ENCODE data around the gene PIP4P1. TPM values are rescaled to one million over a fixed set of nuclear protein-coding genes. Genes with fewer than 3 reads are reported as not detected.

Gene PIP4P1
- total and polyA plus RNA-seq, 4 donors = 22.2 to 46.7 (median 31.5) TPM

DNA sequence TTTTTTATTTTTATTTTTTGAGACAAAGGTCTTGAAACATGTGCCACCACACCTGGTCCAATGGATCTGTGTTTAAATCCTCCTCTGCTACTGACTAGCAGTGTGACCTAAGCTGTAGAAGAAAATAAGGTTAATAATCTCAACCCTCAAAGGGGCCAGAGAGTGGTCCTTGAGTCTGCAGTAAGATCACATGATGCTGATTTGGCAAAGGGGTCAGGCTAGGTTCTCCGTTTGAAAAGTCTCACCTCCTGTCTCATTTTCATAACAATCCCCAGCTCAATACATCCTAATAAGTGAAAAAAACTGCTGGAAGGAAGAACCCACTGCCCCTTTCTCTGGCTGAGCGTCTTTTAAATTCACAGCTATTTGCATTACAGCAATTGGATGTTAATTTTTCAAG is 40.0 kb downstream of the PIP4P1 start:
- no peaks in the 10 kb centered on the region for H3K27me3 ChIP-seq (ENCODE audit: control insufficient read depth in 3 of 3, insufficient read depth in 3 of 3, low read length in 2 of 3)
- no peak overlapping the region for H3K9ac ChIP-seq (ENCODE audit: insufficient read depth in 1 of 2, low read length in 2 of 2)
- H3K27ac ChIP-seq (ENCODE audit: low read depth in 1 of 2, low read length in 1 of 2) = no peak overlapping the region
- ATAC-seq (ENCODE audit: insufficient read depth, low FRiP score) (no peak), DNase-seq (no peak)
- H3K9me3 ChIP-seq (ENCODE audit: control insufficient read depth in 4 of 4, insufficient read depth in 3 of 4, low read length in 3 of 4) = no peaks in the 10 kb centered on the region
- TF ChIP-seq, protein P1, sequence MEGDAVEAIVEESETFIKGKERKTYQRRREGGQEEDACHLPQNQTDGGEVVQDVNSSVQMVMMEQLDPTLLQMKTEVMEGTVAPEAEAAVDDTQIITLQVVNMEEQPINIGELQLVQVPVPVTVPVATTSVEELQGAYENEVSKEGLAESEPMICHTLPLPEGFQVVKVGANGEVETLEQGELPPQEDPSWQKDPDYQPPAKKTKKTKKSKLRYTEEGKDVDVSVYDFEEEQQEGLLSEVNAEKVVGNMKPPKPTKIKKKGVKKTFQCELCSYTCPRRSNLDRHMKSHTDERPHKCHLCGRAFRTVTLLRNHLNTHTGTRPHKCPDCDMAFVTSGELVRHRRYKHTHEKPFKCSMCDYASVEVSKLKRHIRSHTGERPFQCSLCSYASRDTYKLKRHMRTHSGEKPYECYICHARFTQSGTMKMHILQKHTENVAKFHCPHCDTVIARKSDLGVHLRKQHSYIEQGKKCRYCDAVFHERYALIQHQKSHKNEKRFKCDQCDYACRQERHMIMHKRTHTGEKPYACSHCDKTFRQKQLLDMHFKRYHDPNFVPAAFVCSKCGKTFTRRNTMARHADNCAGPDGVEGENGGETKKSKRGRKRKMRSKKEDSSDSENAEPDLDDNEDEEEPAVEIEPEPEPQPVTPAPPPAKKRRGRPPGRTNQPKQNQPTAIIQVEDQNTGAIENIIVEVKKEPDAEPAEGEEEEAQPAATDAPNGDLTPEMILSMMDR (IDR thresholded peaks at IDR 0.05; ENCODE audit: control extremely low read depth, extremely low read depth) = no peak
- H3K36me3 ChIP-seq (ENCODE audit: control insufficient read depth in 4 of 4, insufficient read depth in 4 of 4, low read length in 4 of 4) = no peaks in the 10 kb centered on the region
- 47 to 60% methylated on average over 2 of the region's 2 CpGs for WGBS, 2 donors
- H3K4me3 ChIP-seq = no peak overlapping the region
- H3K4me1 ChIP-seq (ENCODE audit: control insufficient read depth in 5 of 5, insufficient read depth in 5 of 5, low read length in 5 of 5) = no peaks in the 10 kb centered on the region

DNA sequence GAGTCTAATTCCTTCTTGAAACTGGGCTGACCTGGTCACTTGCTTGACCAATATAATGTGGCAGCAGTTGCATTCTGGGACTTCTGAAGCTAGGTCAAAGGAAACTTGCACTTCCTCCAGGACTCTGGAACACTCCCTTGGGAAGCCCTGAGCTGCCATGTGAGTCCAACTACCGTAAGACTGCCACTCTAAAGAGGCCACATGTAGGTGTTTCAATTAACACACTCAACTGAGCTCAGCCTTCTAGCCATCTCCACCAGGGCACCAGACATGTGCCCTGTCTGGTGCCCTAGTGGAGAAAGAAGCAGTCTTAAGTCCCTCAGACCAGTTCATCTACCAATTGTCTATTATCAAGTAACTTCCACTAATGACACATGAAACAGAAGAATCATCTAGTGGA is 41.8 kb downstream of the PIP4P1 start:
- Histone ChIP-seq H3K4me1 (ENCODE audit: control insufficient read depth in 5 of 5, insufficient read depth in 5 of 5, low read length in 5 of 5) (peaks cover 0 to under 1% (median 0%) of the 10 kb centered on the region in 5 donors), H3K27me3 (ENCODE audit: control insufficient read depth in 3 of 3, insufficient read depth in 3 of 3, low read length in 2 of 3) (no peaks in the 10 kb centered on the region), H3K36me3 (ENCODE audit: control insufficient read depth in 4 of 4, insufficient read depth in 4 of 4, low read length in 4 of 4) (no peaks in the 10 kb centered on the region), H3K27ac (ENCODE audit: low read depth in 1 of 2, low read length in 1 of 2) (no peak overlapping the region), H3K4me3 (no peak overlapping the region), H3K9me3 (ENCODE audit: control insufficient read depth in 4 of 4, insufficient read depth in 3 of 4, low read length in 3 of 4) (no peaks in the 10 kb centered on the region), H3K9ac (ENCODE audit: insufficient read depth in 1 of 2, low read length in 2 of 2) (no peak overlapping the region)
- no peak for ATAC-seq (ENCODE audit: insufficient read depth, low FRiP score)
- DNase-seq = no peak
- WGBS, 2 donors = 75 to 78% methylated on average over 1 of the region's 1 CpG
- TF ChIP-seq, protein P1 (IDR thresholded peaks at IDR 0.05; ENCODE audit: control extremely low read depth, extremely low read depth) = no peak

DNA sequence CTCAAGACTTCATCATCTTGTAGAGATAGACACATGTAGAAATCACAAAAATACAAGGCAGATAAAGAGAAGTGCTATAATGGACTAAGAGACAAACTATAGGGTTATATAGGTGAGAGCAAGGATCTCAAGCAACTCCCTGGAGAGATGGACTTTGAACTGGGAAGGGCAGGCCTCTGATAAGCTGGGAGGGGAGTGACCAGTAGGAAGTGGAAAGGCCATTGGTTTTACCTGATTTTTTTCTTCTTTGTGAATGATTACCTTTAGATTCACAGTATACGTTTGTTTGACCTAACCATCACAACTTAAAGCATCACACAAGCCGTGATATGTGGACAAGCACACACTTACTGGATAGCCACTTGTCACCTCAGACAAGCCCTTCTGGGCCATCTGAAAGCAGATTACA is 42.7 kb downstream of the PIP4P1 start:
- no peaks in the 10 kb centered on the region for H3K27me3 ChIP-seq (ENCODE audit: control insufficient read depth in 3 of 3, insufficient read depth in 3 of 3, low read length in 2 of 3)
- TF ChIP-seq, protein P1 (IDR thresholded peaks at IDR 0.05; ENCODE audit: control extremely low read depth, extremely low read depth) = no peak
- DNase-seq = no peak
- H3K27ac ChIP-seq (ENCODE audit: low read depth in 1 of 2, low read length in 1 of 2) = no peak overlapping the region
- H3K36me3 ChIP-seq (ENCODE audit: control insufficient read depth in 4 of 4, insufficient read depth in 4 of 4, low read length in 4 of 4) = no peaks in the 10 kb centered on the region
- H3K9ac ChIP-seq (ENCODE audit: insufficient read depth in 1 of 2, low read length in 2 of 2) = no peak overlapping the region
- peaks cover 0 to 6% (median 5%) of the 10 kb centered on the region in 5 donors for H3K4me1 ChIP-seq (ENCODE audit: control insufficient read depth in 5 of 5, insufficient read depth in 5 of 5, low read length in 5 of 5)
- no peak overlapping the region for H3K4me3 ChIP-seq
- WGBS, 2 donors = 91 to 92% methylated on average over 2 of the region's 2 CpGs
- no peaks in the 10 kb centered on the region for H3K9me3 ChIP-seq (ENCODE audit: control insufficient read depth in 4 of 4, insufficient read depth in 3 of 4, low read length in 3 of 4)
- no peak for ATAC-seq (ENCODE audit: insufficient read depth, low FRiP score)
